HG03108 (cell line): ENCODE data around the gene GNG3.
"Not testable (repeated sequence)": the region's sequence is repeated elsewhere in the genome, so short reads cannot be mapped to it uniquely, and the experiment has no call there.

Source experiments
- ATAC-seq: cut with Tn5 transposase; IDR thresholded peaks from one replicate; pipeline ENCODE4 v1.9.1; 2021; ENCODE audit warnings: moderate library complexity; ENCODE audit not compliant: unreplicated experiment

Gene GNG3

GRCh38 chr11:62707277-62707861, at the start of gene GNG3, which contains the start of gene BSCL2:
Gene GNG3, plus strand, starts transcription at chr11:62707676. Its CDS starts 620 bp downstream, at chr11:62708296.
Gene BSCL2, minus strand, starts transcription at chr11:62707424. Its CDS starts 229 bp downstream, at chr11:62707195.
- ATAC-seq, result no peak

DNA sequence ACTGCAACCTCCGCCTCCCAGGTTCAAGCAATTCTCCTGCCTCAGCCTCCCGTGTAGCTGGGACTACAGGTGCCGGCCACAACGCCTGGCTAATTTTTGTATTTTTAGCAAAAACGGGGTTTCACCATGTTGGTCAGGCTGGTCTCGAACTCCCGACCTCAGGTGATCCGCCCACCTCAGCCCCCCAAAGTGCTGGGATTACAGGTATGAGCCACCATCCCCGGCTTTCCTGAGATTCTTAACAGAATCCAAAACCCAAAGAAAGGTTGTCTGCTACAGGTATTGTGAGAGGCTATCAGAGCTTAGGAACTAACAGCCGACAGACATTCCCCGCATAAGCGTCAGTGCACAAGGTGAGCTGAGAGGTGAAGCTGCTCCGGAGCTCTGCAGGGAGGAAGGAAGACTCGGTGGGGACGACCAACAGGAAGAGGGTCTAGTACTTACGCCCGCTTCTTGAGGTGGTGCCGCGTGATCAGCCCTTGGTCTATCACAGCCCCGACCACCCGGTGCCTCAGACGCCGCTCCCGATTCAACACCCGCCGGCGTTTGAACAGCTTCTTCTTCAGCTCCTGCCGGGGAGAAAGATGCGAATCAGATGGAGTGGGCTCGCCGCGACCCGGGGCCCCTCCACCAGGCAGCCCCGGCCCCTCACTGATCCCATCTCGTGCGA, 42.9 kb upstream of the GNG3 start:
- peak; percentile 25 for ATAC-seq

- ATAC-seq, result peak; percentile 75
Observed at GRCh38 chr11:62665075-62665598, 42.3 kb upstream of the GNG3 start, which contains the start of the genes C11orf98 and CSKMT. Gene C11orf98, minus strand, starts transcription at chr11:62665210. Its CDS starts 41 bp downstream, at chr11:62665169. Gene CSKMT, plus strand, starts transcription at chr11:62665312. Its CDS starts 568 bp downstream, at chr11:62665880.

DNA sequence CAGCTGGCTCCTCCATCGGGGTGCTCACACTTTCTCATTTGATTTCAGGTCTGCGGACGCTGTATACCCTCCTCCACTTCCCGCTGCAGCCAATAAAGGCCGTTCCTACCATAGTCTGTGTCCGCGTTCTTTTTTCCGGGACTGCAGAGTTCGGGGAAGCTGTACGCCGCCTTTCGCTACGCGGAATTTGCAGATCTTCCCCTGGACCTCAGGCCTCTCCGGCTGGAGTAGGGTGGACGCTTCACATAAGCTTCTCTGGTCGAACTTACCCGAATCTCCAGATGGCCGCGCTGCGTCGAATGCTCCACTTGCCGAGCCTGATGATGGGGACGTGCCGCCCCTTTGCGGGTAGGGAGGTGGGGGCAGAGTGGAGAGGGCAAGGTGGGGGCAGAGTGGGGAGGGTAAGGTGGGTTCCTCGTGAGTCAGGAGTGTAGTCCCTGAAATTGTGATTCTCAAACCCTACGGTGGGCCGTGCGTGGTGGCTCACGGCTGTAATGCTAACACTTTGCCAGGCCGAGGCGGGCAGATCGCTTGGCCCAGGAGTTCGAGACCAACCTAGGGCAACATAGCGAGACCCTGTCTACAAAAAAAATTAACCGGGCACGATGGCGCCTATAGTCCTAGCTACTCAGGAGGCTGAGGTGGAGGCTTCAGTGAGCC, 41.7 kb upstream of the GNG3 start:
- ATAC-seq, result peak; percentile 20

DNA sequence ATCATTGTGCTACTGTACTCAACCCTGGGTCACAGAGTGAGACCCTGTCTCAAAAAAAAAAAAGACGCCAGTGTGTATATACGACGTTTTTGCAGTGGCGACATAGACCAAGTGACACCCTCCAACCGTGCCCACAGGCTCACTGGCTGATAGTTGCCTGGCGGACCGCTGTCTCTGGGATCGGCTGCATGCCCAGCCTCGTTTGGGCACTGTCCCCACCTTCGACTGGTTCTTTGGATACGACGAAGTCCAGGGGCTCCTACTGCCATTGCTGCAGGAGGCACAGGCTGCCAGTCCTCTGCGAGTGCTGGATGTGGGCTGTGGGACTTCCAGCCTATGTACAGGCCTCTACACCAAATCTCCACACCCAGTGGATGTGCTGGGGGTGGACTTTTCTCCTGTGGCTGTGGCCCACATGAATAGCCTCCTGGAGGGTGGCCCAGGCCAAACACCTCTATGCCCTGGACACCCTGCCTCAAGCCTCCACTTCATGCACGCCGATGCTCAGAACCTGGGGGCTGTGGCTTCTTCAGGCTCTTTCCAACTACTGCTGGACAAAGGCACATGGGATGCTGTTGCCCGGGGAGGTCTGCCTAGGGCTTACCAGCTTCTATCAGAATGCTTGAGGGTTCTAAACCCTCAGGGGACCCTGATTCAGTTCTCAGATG, 41.1 kb upstream of the GNG3 start:
- no peak for ATAC-seq

DNA sequence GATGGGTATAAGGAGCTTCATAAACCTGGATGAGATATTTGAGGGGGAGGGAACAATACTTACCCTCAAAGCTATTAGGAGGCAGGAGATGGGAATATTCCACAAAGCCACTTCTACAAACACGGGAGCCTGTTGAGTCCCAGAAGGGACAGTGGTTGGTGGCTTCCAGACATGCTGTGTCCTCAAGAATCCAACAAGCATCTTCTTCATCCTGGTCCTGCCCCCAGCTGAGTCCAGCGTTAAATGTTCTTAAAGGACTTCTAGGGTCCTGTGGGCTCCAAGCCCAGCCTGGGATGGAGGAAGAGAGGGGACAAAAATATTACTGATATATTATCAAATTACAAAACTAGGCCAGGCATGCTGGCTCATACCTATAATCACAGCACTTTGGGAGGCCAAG, 40.0 kb upstream of the GNG3 start:
- no peak for ATAC-seq

DNA sequence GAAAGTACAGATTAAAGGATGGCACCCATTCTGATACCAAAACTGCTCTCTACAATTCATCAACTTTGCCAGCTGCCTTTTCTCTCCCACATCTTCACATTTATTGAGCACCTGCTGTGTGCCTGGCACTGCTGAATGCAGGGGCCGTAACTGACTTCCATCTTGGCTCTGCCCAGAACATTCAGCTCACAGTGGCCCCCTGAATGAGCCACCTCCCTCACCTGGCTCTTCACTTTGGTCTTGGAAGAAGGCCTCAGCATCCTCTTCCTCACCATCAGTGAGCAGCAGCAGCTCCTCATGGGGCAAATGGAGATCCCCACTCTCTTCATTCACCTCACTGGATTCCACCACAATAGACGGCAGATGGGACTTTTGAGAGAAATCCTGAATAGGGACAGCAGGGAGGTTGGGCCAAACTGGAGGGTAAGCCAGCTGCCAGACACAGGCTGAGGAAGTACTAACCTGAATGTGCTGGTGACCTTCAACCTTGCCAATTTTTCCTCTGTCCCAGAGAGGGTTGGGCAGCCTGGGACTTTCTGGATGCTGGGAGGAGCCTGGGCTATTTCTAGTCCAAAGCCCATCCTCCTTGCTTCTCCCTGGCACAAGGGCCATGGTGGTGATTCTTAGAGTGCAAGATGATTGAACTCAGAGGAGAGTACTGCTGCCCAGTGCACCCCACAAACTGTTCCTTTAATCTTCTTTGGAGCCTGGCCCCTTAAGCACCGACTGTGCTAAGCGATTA, 37.9 kb upstream of the GNG3 start:
- no peak for ATAC-seq

GRCh38 chr11:62671236-62671607, 36.3 kb upstream of the GNG3 start:
- peak; percentile 5 for ATAC-seq

DNA sequence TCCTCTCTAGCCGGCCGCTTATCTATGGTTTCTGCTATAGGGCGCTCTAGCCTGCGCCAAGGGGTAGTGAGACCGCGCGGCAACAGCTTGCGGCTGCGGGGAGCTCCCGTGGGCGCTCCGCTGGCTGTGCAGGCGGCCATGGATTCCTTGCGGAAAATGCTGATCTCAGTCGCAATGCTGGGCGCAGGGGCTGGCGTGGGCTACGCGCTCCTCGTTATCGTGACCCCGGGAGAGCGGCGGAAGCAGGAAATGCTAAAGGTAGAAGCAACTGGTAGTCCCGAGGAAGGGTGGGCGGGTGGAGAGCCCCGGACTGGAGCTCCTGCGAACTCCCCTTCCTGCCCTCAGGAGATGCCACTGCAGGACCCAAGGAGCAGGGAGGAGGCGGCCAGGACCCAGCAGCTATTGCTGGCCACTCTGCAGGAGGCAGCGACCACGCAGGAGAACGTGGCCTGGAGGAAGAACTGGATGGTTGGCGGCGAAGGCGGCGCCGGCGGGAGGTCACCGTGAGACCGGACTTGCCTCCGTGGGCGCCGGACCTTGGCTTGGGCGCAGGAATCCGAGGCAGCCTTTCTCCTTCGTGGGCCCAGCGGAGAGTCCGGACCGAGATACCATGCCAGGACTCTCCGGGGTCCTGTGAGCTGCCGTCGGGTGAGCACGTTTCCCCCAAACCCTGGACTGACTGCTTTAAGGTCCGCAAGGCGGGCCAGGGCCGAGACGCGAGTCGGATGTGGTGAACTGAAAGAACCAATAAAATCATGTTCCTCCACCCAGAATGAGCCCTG, 35.7 kb upstream of the GNG3 start, which contains the start of the genes LBHD1 and UQCC3:
TSS of gene LBHD1 (minus strand) at position 660 of the 782 bp plus-strand sequence. CDS start 2,236 bp downstream, outside the sequence.
TSS of gene UQCC3 (plus strand) at position 66 of the 782 bp plus-strand sequence. CDS start at position 139, 73 bp downstream.
- ATAC-seq, result peak; percentile 53

DNA sequence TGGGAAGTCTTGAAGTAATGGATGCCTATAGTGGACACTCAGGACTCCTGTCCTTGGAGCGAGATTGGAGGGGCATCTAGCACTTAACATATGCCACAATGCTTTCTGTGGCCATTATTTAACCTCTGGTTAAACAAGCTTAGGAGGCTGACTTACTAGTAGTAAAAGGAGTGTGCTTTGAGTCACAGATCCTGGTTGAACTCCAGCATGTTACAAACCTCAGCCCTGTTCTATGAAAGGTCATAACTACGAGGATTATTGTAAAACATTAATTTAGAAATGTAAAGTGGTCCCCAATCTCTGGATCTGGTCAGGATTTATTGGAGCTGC, 34.3 kb upstream of the GNG3 start:
- no peak for ATAC-seq

GRCh38 chr11:62675415-62675814, 32.1 kb upstream of the GNG3 start:
- ATAC-seq, result not testable (repeated sequence)

DNA sequence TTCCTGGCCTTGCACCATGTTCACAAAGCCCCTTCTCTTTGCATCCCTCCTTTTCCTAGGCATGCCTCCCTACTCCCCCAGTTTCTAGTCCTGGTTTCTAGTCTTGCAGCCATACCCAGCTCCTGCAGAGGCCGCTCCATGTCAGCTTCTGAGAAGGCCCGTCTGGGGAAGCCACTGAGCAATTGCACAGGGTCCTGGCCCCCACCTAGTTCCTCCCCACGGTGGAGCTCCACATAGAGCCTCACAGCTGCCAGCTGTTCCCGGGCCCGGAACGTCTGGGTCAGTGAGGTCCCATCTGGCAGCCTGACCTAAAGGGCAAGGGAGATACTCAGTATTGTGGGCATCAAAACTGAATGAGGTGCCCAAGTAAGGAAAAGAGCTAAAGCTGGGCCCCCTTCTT, 30.8 kb upstream of the GNG3 start:
- ATAC-seq, result no peak

GRCh38 chr11:62677156-62677555, 30.3 kb upstream of the GNG3 start:
- no peak for ATAC-seq

- no peak for ATAC-seq
Observed at GRCh38 chr11:62677714-62678113, 29.8 kb upstream of the GNG3 start.

- no peak for ATAC-seq
Observed at GRCh38 chr11:62678433-62678769, 29.1 kb upstream of the GNG3 start.

DNA sequence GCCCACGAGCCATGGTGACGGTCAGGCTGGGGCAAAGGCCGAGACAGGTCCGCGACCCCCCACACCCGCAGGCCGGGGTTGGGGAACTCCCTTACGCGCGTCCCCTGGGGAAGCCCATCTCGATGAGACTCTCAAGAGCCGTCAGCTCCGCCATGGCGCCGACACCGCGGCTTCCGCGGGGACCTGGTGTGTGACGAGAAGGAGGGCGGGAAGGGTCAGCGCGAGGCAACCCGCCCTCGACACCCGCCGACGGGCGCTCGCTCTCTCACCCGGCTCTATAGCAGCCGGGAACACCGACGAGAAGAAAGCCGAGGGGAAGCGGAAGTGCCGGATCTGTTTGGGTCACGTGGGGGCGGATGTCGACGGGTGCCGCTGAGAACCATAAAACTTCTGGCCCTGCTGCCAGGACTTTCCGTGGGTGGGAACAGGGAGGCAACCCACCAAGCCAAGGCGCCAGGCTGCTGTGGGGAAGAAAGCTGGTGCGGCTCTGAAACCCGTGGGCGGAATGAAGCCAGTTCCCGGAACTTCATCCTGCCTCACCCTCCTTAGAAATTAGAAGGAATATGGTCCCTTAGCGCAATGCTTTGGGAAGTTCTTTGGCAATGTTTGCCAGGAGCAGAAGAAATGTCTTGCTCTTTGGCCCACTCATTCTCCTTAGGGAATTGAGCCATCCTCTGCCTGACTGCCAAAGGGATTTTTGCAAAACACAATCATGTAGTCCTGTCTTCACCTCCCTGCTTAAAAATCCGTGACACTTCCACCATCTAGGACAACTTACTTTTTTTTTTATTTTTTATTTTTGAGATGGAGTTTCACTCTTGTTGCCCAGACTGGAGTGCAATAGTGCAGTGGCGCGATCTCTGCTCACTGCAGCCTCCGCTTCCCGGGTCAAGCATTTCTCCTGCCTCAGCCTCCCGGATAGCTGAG, 28.4 kb upstream of the GNG3 start, which contains the start of gene UBXN1:
TSS of gene UBXN1 (minus strand) at position 304 of the 927 bp plus-strand sequence. CDS start at position 154, 150 bp downstream.
- ATAC-seq, result peak; percentile 67

- ATAC-seq, result peak; percentile 66
Observed at GRCh38 chr11:62680825-62681240, 26.6 kb upstream of the GNG3 start.

DNA sequence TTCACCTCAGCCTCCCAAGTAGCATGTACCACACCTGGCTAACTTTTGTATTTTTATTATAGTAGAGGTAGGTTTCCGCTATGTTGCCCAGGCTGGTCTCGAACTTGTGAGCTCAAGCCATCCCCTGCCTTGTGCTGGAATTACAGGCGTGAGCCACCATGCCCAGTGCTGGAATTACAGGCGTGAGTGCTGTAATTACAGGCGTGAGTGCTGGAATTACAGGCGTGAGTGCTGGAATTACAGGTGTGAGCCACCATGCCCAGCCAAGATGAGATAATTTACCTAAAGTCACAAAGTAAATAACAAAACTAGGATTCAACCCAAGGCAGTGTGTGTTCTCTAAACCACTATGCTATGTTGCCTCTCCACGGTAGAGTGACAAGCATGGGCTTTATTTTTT, 25.0 kb upstream of the GNG3 start:
- ATAC-seq, result no peak
